B cell (primary cell): ENCODE results near the gene HMGB2.

Source experiments
- CTCF ChIP-seq: fragments of 200-600 bp; IDR thresholded peaks from one replicate; pipeline ENCODE4 v1.8.0; 2022; ENCODE audit warnings: antibody characterized with exemption, mild to moderate bottlenecking
- EZH2 ChIP-seq: IDR thresholded peaks from 2 replicates; pipeline ENCODE4 v1.6.1; 2012; ENCODE audit warnings: borderline replicate concordance, low read depth, mild to moderate bottlenecking, moderate library complexity, low read length; ENCODE audit not compliant: insufficient read depth, poor library complexity, severe bottlenecking

- no peak for TF ChIP-seq CTCF
- TF ChIP-seq EZH2 = no peak
Observed at GRCh38 chr4:173374588-173374987, 40.4 kb upstream of the HMGB2 start.
